CD8-positive, alpha-beta memory T cell (primary cell): Measurements from ENCODE around the gene GPR31. TPM values are rescaled to one million over a fixed set of nuclear protein-coding genes. Genes with fewer than 3 reads are reported as not detected.

Experiments used
- CTCF ChIA-PET: fragments of 350-600 bp; sonication (Branson Sonifier 250); formaldehyde crosslinking; loops from one replicate; lab custom pipeline; 2021; ENCODE audit warnings: antibody characterized with exemption; lab: Charles Lee
- POLR2A ChIA-PET: fragments of 350-600 bp; sonication (Branson Sonifier 250); formaldehyde crosslinking; loops from one replicate; lab custom pipeline; 2021; ENCODE audit warnings: antibody characterized with exemption; lab: Charles Lee
- DNase-seq, 5 donors: peaks; one replicate each; pipeline versions ENCODE4 v3.0.0 to v3.0.0-alpha.2; 2020 to 2022; ENCODE audit warnings: mixed read lengths in 1 of 5
- H3K27ac ChIP-seq: one replicate; pipeline ENCODE4 v1.7.0; 2013; ENCODE audit warnings: low read depth, mild to moderate bottlenecking, low read length, moderate library complexity
- H3K27me3 ChIP-seq: 2 replicates; pipeline ENCODE4 v1.7.0; 2013; ENCODE audit warnings: low read length, mild to moderate bottlenecking; ENCODE audit not compliant: insufficient read depth, poor library complexity, severe bottlenecking
- H3K36me3 ChIP-seq: 2 replicates; pipeline ENCODE4 v1.7.0; 2013; ENCODE audit warnings: mild to moderate bottlenecking, low read length, moderate library complexity; ENCODE audit not compliant: insufficient read depth
- H3K4me1 ChIP-seq: 2 replicates; pipeline ENCODE4 v1.7.0; 2013; ENCODE audit warnings: mild to moderate bottlenecking, low read length, moderate library complexity; ENCODE audit not compliant: insufficient read depth
- H3K4me3 ChIP-seq: 2 replicates; pipeline ENCODE4 v1.7.0; 2013; ENCODE audit warnings: mild to moderate bottlenecking, low read length
- H3K9me3 ChIP-seq: 2 replicates; pipeline ENCODE4 v1.7.0; 2013; ENCODE audit warnings: mild to moderate bottlenecking, low read length
- H3K27ac Mint-ChIP-seq, 8 donors: one replicate each; pipeline ENCODE4 v1.8.0; 2020 to 2021; ENCODE audit warnings: mixed read lengths in 8 of 8, mild to moderate bottlenecking in 6 of 8, inconsistent platforms in 3 of 8, moderate library complexity in 3 of 8
- H3K27me3 Mint-ChIP-seq, 2 donors: one replicate each; pipeline ENCODE4 v1.8.0; 2020 to 2021; ENCODE audit warnings: mixed read lengths in 2 of 2, mild to moderate bottlenecking in 1 of 2, moderate library complexity in 1 of 2
- H3K36me3 Mint-ChIP-seq, 3 donors: one replicate each; pipeline ENCODE4 v1.8.0; 2020 to 2021; ENCODE audit warnings: mixed read lengths in 3 of 3, inconsistent platforms in 1 of 3, mild to moderate bottlenecking in 1 of 3
- H3K4me1 Mint-ChIP-seq, 3 donors: one replicate each; pipeline ENCODE4 v1.8.0; 2020 to 2021; ENCODE audit warnings: mixed read lengths in 3 of 3, inconsistent platforms in 1 of 3, mild to moderate bottlenecking in 1 of 3
- H3K4me3 Mint-ChIP-seq, 7 donors: one replicate each; pipeline ENCODE4 v1.8.0; 2020 to 2021; ENCODE audit warnings: mixed read lengths in 7 of 7, mild to moderate bottlenecking in 6 of 7, moderate library complexity in 4 of 7, inconsistent platforms in 2 of 7
- H3K9me3 Mint-ChIP-seq, 5 donors: one replicate each; pipeline ENCODE4 v1.8.0; 2020 to 2022; ENCODE audit warnings: mixed read lengths in 5 of 5, mild to moderate bottlenecking in 3 of 5, moderate library complexity in 2 of 5, inconsistent platforms in 1 of 5
- polyA plus RNA-seq: library from polyadenylated mRNA; unstranded; fragments of 300-500 nt; fragmentation: Illumina TruSeq; gene quantifications from one replicate; pipeline ENCODE4 v1.2.3, GENCODE V29; 2021
- total RNA-seq, 2 experiments: library from RNA; stranded (reverse); gene quantifications; one replicate each; pipeline ENCODE4 v1.2.3, GENCODE V29; 2021

The GPR31 gene
- total and polyA plus RNA-seq, 3 experiments from 2014 or later: not detected

DNA sequence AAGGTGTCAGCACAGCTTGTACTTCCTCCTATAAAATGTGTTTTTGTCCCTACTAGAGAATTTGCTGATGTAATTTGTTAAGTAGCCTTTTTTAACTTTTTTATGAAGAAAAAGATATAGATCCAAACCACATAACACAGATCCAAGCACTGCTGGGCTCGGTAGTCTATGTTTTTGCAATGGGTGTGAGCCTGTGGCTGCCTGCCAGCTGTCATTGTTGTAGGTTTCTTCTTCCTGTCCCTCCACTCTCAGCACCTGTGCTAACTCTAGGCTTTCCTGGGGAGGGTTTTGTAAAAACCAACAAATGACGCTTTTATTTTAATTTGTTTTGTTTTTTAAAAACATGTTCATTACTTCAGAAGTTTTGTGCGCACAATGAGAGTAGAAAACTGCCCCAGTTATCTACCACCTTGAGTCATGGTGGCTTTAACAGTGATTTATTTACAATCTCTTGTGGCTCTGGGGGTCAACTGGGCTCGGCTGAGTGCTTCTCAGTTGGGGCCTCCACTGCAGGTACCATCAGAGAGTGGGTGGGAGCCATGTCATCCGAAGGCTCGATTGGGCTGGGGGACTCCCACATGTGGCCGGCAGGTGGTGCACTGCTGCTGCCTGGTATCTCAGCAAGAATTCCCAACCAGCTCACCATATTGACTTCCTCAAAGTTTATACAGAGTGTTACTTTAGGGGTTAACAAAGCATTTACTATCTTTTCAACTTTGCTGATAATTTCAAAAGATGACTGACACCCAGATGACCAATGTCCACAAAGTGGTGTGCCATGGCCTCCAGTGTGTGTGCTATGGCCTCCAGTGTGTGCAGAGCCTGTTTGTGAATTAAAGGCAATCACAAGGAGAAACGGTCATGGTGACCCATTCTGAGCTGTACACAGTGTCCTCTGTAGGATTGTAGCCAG, 37.9 kb downstream of the GPR31 start:
- Histone ChIP-seq H3K9me3 (no peaks in the 10 kb centered on the region), H3K27me3 (no peaks in the 10 kb centered on the region), H3K4me1 (peaks cover 62% of the 10 kb centered on the region), H3K4me3 (no peak overlapping the region), H3K36me3 (no peaks in the 10 kb centered on the region), H3K27ac (no peak overlapping the region)
- H3K9me3 Mint-ChIP-seq: no peaks in the 10 kb centered on the region
- peak overlapping the region; percentile 65 to 85 (median 73) for H3K4me3 Mint-ChIP-seq
- H3K27me3 Mint-ChIP-seq: no peaks in the 10 kb centered on the region
- peaks cover 3 to 7% (median 4%) of the 10 kb centered on the region in 3 donors for H3K36me3 Mint-ChIP-seq
- ChIA-PET CTCF (interaction anchor here (0.7 to 2.2 kb wide), 3 partner anchors 10 to 22 kb away, joined by 3 to 6 read pairs (median 3); no protein-coding TSS in a partner anchor), POLR2A (interaction anchor here (0.8 to 1.2 kb wide), 2 partner anchors 26 to 28 kb away, joined by 3 to 5 read pairs; no protein-coding TSS in a partner anchor)
- DNase-seq: peak; percentile 43 to 80 (median 48)
- peak overlapping the region; percentile 59 to 100 (median 94) for H3K27ac Mint-ChIP-seq
- H3K4me1 Mint-ChIP-seq: peaks cover 74 to 85% (median 83%) of the 10 kb centered on the region in 3 donors

DNA sequence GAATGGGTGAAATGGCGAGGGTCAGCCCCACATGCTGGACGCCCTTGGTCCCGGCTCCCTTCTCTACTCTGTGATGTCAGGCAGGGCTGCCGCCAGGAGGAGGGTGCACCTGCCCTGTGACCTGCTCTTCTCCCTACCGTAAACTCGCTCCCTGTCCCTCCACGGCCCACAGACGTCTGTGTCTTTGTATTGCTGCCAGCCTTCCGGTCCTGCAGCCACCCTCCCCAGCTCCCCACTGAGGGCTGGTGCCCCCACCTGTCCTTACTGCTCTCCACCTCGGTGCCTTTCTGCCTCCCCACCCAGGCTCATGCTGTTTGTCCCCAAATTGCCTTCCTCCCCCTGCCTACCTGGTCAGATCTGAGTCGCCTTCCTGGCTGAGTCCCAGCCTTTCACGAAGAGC, 38.9 kb downstream of the GPR31 start:
- H3K4me1 Mint-ChIP-seq: peaks cover 72 to 84% (median 84%) of the 10 kb centered on the region in 3 donors
- H3K36me3 Mint-ChIP-seq: peaks cover 3 to 7% (median 4%) of the 10 kb centered on the region in 3 donors
- H3K9me3 Mint-ChIP-seq: no peaks in the 10 kb centered on the region
- Histone ChIP-seq H3K36me3 (no peaks in the 10 kb centered on the region), H3K27me3 (no peaks in the 10 kb centered on the region), H3K9me3 (no peaks in the 10 kb centered on the region), H3K27ac (no peak overlapping the region), H3K4me3 (peak overlapping the region; percentile 24), H3K4me1 (peaks cover 61% of the 10 kb centered on the region)
- POLR2A ChIA-PET: interaction anchor here (1.2 kb wide), 1 partner anchor 25 kb away, joined by 5 read pairs; no protein-coding TSS in a partner anchor
- no peak for DNase-seq
- H3K27ac Mint-ChIP-seq: peak overlapping the region; percentile 59 to 100 (median 94)
- H3K27me3 Mint-ChIP-seq: no peaks in the 10 kb centered on the region
- H3K4me3 Mint-ChIP-seq: peak overlapping the region; percentile 65 to 85 (median 73)
- CTCF ChIA-PET: interaction anchor here (0.7 to 2.2 kb wide), 3 partner anchors 11 to 23 kb away, joined by 3 to 6 read pairs (median 3); no protein-coding TSS in a partner anchor

DNA sequence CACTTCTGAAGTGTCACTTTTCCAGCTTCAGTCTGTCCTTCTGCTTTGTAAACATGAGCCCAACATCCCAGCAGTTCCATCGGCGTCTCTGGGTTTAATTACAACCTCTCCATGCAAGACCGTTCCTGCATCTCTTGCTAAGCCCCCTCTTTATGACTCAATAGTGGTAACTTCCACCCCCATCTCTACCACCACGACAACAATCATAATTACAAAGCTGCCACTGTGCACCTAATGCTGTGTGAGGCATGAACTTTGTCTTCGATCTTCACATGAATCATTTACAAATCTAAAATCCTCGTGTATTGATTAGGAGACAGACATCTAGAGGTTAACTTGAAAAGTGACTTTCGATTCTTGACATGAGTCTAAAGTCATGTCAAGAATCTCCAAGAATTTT, 39.8 kb downstream of the GPR31 start:
- POLR2A ChIA-PET: no interaction called here
- H3K9me3 Mint-ChIP-seq: no peaks in the 10 kb centered on the region
- H3K4me1 ChIP-seq: peaks cover 53% of the 10 kb centered on the region
- H3K36me3 Mint-ChIP-seq: peaks cover 3 to 7% (median 4%) of the 10 kb centered on the region in 3 donors
- no peak for DNase-seq
- no peaks in the 10 kb centered on the region for H3K9me3 ChIP-seq
- H3K27ac Mint-ChIP-seq: peak overlapping the region in 7 of 8 donors; percentile 59 to 100 (median 94)
- H3K27me3 Mint-ChIP-seq: no peaks in the 10 kb centered on the region
- H3K27ac ChIP-seq: no peak overlapping the region
- CTCF ChIA-PET: interaction anchor here (2.2 kb wide), 1 partner anchor 12 kb away, joined by 6 read pairs; no protein-coding TSS in a partner anchor
- H3K36me3 ChIP-seq: no peaks in the 10 kb centered on the region
- no peak overlapping the region for H3K4me3 ChIP-seq
- peaks cover 70 to 84% (median 84%) of the 10 kb centered on the region in 3 donors for H3K4me1 Mint-ChIP-seq
- peak overlapping the region; percentile 24 to 85 (median 71) for H3K4me3 Mint-ChIP-seq
- no peaks in the 10 kb centered on the region for H3K27me3 ChIP-seq

DNA sequence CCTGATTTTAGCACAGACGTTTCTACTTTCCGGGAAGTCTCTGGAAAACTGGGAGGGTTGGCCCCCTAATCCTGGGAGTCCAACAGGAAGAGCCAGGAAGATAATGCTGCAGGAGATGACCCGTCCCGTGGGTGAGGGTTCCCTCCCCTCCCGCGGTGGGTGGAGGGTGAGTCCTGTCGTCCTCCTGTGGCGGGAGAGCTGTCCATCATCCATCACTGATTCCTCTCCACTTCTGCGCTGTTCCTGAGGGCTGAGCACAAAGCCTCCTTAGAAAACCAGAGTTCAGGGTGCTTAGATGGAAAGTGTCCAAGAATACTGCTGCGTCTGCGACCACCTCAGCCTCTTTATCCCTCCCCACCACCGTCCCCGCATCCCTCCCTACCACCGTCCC, 40.9 kb downstream of the GPR31 start:
- CTCF ChIA-PET: no interaction called here
- peak overlapping the region in 5 of 7 donors; percentile 41 to 64 (median 45) for H3K4me3 Mint-ChIP-seq
- H3K27me3 Mint-ChIP-seq: no peaks in the 10 kb centered on the region
- Histone ChIP-seq H3K36me3 (no peaks in the 10 kb centered on the region), H3K27ac (no peak overlapping the region), H3K4me3 (no peak overlapping the region), H3K9me3 (no peaks in the 10 kb centered on the region), H3K27me3 (no peaks in the 10 kb centered on the region), H3K4me1 (peaks cover 41% of the 10 kb centered on the region)
- DNase-seq: no peak
- peaks cover 3 to 7% (median 5%) of the 10 kb centered on the region in 3 donors for H3K36me3 Mint-ChIP-seq
- POLR2A ChIA-PET: interaction anchor here (0.7 kb wide), 1 partner anchor 50 kb away, joined by 4 read pairs; no protein-coding TSS in a partner anchor
- H3K4me1 Mint-ChIP-seq: peaks cover 71 to 84% (median 83%) of the 10 kb centered on the region in 3 donors
- no peaks in the 10 kb centered on the region for H3K9me3 Mint-ChIP-seq
- peak overlapping the region in 6 of 8 donors; percentile 11 to 99 (median 90) for H3K27ac Mint-ChIP-seq

DNA sequence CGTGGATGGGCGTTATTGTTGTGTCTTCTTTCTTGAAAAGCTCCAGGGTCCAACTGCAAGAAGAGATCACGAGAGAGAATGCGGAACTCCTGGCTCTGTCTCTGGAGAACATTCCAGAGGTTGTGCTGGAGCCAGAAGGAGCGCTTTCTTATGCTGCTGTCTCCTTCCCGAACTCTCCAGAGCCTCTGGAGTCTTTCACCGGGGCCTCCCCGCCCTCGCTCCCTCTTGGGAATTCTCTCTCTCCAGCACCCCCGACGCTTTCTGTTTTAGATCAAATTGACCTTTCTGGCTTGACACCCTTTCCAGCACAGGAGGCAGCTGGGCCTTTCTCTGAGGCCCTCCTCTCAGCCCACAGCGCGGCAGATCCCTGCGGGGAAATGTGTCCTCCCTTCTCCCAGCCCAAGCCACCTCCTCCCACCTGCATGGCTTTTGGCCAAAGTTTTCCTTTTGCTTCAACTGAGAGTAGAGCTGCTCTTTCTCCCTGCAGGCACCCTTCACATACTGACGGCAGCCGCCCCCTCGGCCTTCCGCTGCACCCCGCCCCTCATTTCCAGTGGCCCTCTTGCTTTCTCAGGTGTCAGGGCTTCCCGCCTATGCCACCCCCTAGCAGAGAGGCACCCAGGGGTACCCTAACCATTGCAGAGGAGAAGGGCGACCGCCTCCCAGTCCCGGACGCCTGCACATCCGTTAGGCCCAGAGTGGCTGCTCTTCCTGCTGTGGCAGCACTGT, 41.5 kb downstream of the GPR31 start:
- H3K27me3 Mint-ChIP-seq: no peaks in the 10 kb centered on the region
- H3K9me3 Mint-ChIP-seq: no peaks in the 10 kb centered on the region
- H3K4me3 ChIP-seq: no peak overlapping the region
- H3K4me1 ChIP-seq: peaks cover 36% of the 10 kb centered on the region
- peaks cover 3 to 7% (median 5%) of the 10 kb centered on the region in 3 donors for H3K36me3 Mint-ChIP-seq
- peaks cover 71 to 83% (median 82%) of the 10 kb centered on the region in 3 donors for H3K4me1 Mint-ChIP-seq
- no peaks in the 10 kb centered on the region for H3K9me3 ChIP-seq
- no peaks in the 10 kb centered on the region for H3K27me3 ChIP-seq
- H3K36me3 ChIP-seq: no peaks in the 10 kb centered on the region
- no peak for DNase-seq
- ChIA-PET CTCF (no interaction called here), POLR2A (interaction anchor here (0.7 kb wide), 1 partner anchor 50 kb away, joined by 4 read pairs; no protein-coding TSS in a partner anchor)
- H3K4me3 Mint-ChIP-seq: peak overlapping the region in 6 of 7 donors; percentile 36 to 76 (median 53)
- H3K27ac Mint-ChIP-seq: peak overlapping the region in 7 of 8 donors; percentile 39 to 99 (median 91)
- no peak overlapping the region for H3K27ac ChIP-seq

DNA sequence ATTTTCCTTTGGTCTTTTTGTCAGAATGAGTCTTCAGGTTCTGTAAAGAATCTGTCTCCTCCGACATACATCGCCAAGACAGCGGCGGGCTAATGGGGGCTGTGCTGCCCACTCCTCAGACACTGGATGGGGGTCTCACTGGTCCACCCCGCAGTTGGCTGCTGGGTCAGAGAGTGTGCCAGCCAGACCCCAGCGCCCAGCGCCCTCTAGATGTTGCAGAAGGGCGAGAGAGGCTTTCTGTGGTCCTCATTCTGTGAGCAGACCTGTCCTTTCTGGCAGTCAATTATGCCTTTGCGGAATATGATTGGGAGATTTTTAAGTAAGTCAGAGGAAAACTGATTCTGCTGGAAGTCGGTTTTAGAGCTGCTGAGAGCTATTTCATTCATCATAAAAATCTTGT, 42.7 kb downstream of the GPR31 start:
- H3K27me3 Mint-ChIP-seq: peaks cover 0 to 7% of the 10 kb centered on the region in 2 donors
- H3K9me3 ChIP-seq: no peaks in the 10 kb centered on the region
- peak overlapping the region; percentile 91 to 99 (median 98) for H3K27ac Mint-ChIP-seq
- peak overlapping the region in 6 of 7 donors; percentile 84 to 98 (median 94) for H3K4me3 Mint-ChIP-seq
- ChIA-PET POLR2A (no interaction called here), CTCF (no interaction called here)
- peak overlapping the region; percentile 70 for H3K27ac ChIP-seq
- no peaks in the 10 kb centered on the region for H3K36me3 ChIP-seq
- no peak overlapping the region for H3K4me3 ChIP-seq
- peaks cover 59 to 81% (median 73%) of the 10 kb centered on the region in 3 donors for H3K4me1 Mint-ChIP-seq
- H3K4me1 ChIP-seq: peaks cover 23% of the 10 kb centered on the region
- H3K36me3 Mint-ChIP-seq: peaks cover 3 to 7% (median 5%) of the 10 kb centered on the region in 3 donors
- no peak for DNase-seq
- no peaks in the 10 kb centered on the region for H3K9me3 Mint-ChIP-seq
- no peaks in the 10 kb centered on the region for H3K27me3 ChIP-seq
